Astrocyte (in vitro differentiated cells and primary cell): ENCODE measurements around the gene STK26. TPM values are rescaled to one million over a fixed set of nuclear protein-coding genes. Genes with fewer than 3 reads are reported as not detected.

Source experiments
- DNase-seq: peaks from one replicate; pipeline ENCODE4 v3.0.0-alpha.2; 2010; ENCODE audit warnings: low read depth
- FAIRE-seq: peaks from 2 replicates; lab custom pipeline; 2011; peaks lifted over from hg19 to GRCh38; lab: Jason Lieb, UNC
- H2AFZ ChIP-seq: 2 replicates; pipeline ENCODE4 v1.6.0; 2012; ENCODE audit warnings: low read depth, low read length, inconsistent platforms
- H3K27ac ChIP-seq: 2 replicates; pipeline ENCODE4 v1.5.1; 2011; ENCODE audit warnings: low read depth, low read length, inconsistent platforms
- H3K27me3 ChIP-seq: 2 replicates; pipeline ENCODE4 v1.6.0; 2011; ENCODE audit warnings: low read length, inconsistent platforms; ENCODE audit not compliant: insufficient read depth
- H3K36me3 ChIP-seq: 2 replicates; pipeline ENCODE4 v1.5.1; 2011; ENCODE audit warnings: low read length, inconsistent platforms; ENCODE audit not compliant: insufficient read depth
- H3K4me1 ChIP-seq: 2 replicates; pipeline ENCODE4 v1.5.1; 2011; ENCODE audit warnings: low read length, inconsistent platforms; ENCODE audit not compliant: insufficient read depth
- H3K4me2 ChIP-seq: 2 replicates; pipeline ENCODE4 v1.6.0; 2012; ENCODE audit warnings: low read length, inconsistent platforms
- H3K4me3 ChIP-seq: 2 replicates; pipeline ENCODE4 v1.5.1; 2011; ENCODE audit warnings: low read depth, mild to moderate bottlenecking, low read length, inconsistent platforms; ENCODE audit not compliant: insufficient read depth
- H3K79me2 ChIP-seq: 2 replicates; pipeline ENCODE4 v1.6.0; 2012; ENCODE audit warnings: mild to moderate bottlenecking, low read length, inconsistent platforms; ENCODE audit not compliant: insufficient read depth
- H3K9ac ChIP-seq: 2 replicates; pipeline ENCODE4 v1.6.0; 2012; ENCODE audit warnings: mild to moderate bottlenecking, low read length, inconsistent platforms
- H3K9me3 ChIP-seq: 2 replicates; pipeline ENCODE4 v1.5.1; 2012; ENCODE audit warnings: low read depth, mild to moderate bottlenecking, low read length, inconsistent platforms; ENCODE audit not compliant: insufficient read depth
- H4K20me1 ChIP-seq: 2 replicates; pipeline ENCODE4 v1.6.0; 2012; ENCODE audit warnings: low read length, inconsistent platforms; ENCODE audit not compliant: insufficient read depth
- H3K27ac Mint-ChIP-seq: one replicate; pipeline ENCODE4 v1.8.0; 2021; ENCODE audit warnings: mild to moderate bottlenecking, mixed read lengths; ENCODE audit not compliant: unreplicated experiment
- H3K27me3 Mint-ChIP-seq: one replicate; pipeline ENCODE4 v1.8.0; 2021; ENCODE audit warnings: low read depth, mixed read lengths; ENCODE audit not compliant: unreplicated experiment
- H3K36me3 Mint-ChIP-seq: one replicate; pipeline ENCODE4 v1.8.0; 2021; ENCODE audit warnings: low read depth, mixed read lengths; ENCODE audit not compliant: unreplicated experiment
- H3K4me1 Mint-ChIP-seq: one replicate; pipeline ENCODE4 v1.8.0; 2021; ENCODE audit warnings: low read depth, mixed read lengths; ENCODE audit not compliant: unreplicated experiment
- H3K4me3 Mint-ChIP-seq: one replicate; pipeline ENCODE4 v1.8.0; 2021; ENCODE audit warnings: mild to moderate bottlenecking, moderate library complexity, mixed read lengths; ENCODE audit not compliant: unreplicated experiment
- H3K9me3 Mint-ChIP-seq: one replicate; pipeline ENCODE4 v1.8.0; 2021; ENCODE audit warnings: mild to moderate bottlenecking, mixed read lengths; ENCODE audit not compliant: unreplicated experiment
- CTCF ChIP-seq: IDR thresholded peaks from 2 replicates; pipeline ENCODE4 v1.5.1; 2011; ENCODE audit warnings: low read depth, mild to moderate bottlenecking, inconsistent platforms, low read length, moderate library complexity; ENCODE audit not compliant: insufficient read depth
- EZH2 ChIP-seq: IDR thresholded peaks from 2 replicates; pipeline ENCODE4 v1.6.1; 2012; ENCODE audit warnings: mild to moderate bottlenecking, low read length, inconsistent platforms; ENCODE audit not compliant: insufficient read depth
- total RNA-seq: library from RNA; stranded (reverse); gene quantifications from 2 replicates; pipeline ENCODE4 v1.2.1, GENCODE V29; 2021

The STK26 gene
- total RNA-seq, 1 donor from 2014 or later = 69.4 TPM

GRCh38 chrX:132118358-132118757, 95.3 kb downstream of the STK26 start:
- no peaks in the 10 kb centered on the region for H3K27me3 Mint-ChIP-seq
- no peak overlapping the region for H3K4me2 ChIP-seq
- H3K4me1 ChIP-seq = no peaks in the 10 kb centered on the region
- no peaks in the 10 kb centered on the region for H3K9me3 Mint-ChIP-seq
- H3K27ac Mint-ChIP-seq = no peak overlapping the region
- no peaks in the 10 kb centered on the region for H4K20me1 ChIP-seq
- FAIRE-seq (no peak), DNase-seq (no peak)
- no peak overlapping the region for H3K27ac ChIP-seq
- H3K36me3 Mint-ChIP-seq = no peaks in the 10 kb centered on the region
- H3K4me1 Mint-ChIP-seq = peaks cover 2% of the 10 kb centered on the region
- H3K4me3 Mint-ChIP-seq = no peak overlapping the region
- no peaks in the 10 kb centered on the region for H3K9me3 ChIP-seq
- H3K79me2 ChIP-seq = no peaks in the 10 kb centered on the region
- H3K4me3 ChIP-seq = no peak overlapping the region
- H2AFZ ChIP-seq = no peak overlapping the region
- no peaks in the 10 kb centered on the region for H3K36me3 ChIP-seq
- no peak overlapping the region for H3K9ac ChIP-seq
- TF ChIP-seq EZH2 = no peak
- H3K27me3 ChIP-seq = no peaks in the 10 kb centered on the region

- Histone ChIP-seq H3K27me3 (no peaks in the 10 kb centered on the region), H2AFZ (no peak overlapping the region), H3K9ac (no peak overlapping the region), H4K20me1 (no peaks in the 10 kb centered on the region), H3K79me2 (no peaks in the 10 kb centered on the region), H3K9me3 (no peaks in the 10 kb centered on the region), H3K36me3 (no peaks in the 10 kb centered on the region), H3K4me1 (no peaks in the 10 kb centered on the region), H3K4me3 (no peak overlapping the region), H3K4me2 (no peak overlapping the region), H3K27ac (no peak overlapping the region)
- TF ChIP-seq CTCF = no peak
- TF ChIP-seq EZH2 = no peak
- no peaks in the 10 kb centered on the region for H3K9me3 Mint-ChIP-seq
- FAIRE-seq (peak; percentile 73), DNase-seq (no peak)
- no peak overlapping the region for H3K4me3 Mint-ChIP-seq
- no peaks in the 10 kb centered on the region for H3K36me3 Mint-ChIP-seq
- no peak overlapping the region for H3K27ac Mint-ChIP-seq
- H3K4me1 Mint-ChIP-seq = peaks cover 3% of the 10 kb centered on the region
- no peaks in the 10 kb centered on the region for H3K27me3 Mint-ChIP-seq
These were observed 96.2 kb downstream of the STK26 start for GRCh38 chrX:132119283-132119682.

GRCh38 chrX:132119821-132120515, 96.9 kb downstream of the STK26 start:
- no peaks in the 10 kb centered on the region for H3K36me3 Mint-ChIP-seq
- Histone ChIP-seq H3K27ac (no peak overlapping the region), H4K20me1 (no peaks in the 10 kb centered on the region), H3K9ac (no peak overlapping the region), H3K4me2 (no peak overlapping the region), H3K36me3 (no peaks in the 10 kb centered on the region), H3K27me3 (no peaks in the 10 kb centered on the region), H2AFZ (no peak overlapping the region), H3K79me2 (no peaks in the 10 kb centered on the region), H3K4me3 (no peak overlapping the region), H3K4me1 (no peaks in the 10 kb centered on the region), H3K9me3 (no peaks in the 10 kb centered on the region)
- H3K27ac Mint-ChIP-seq = no peak overlapping the region
- H3K4me3 Mint-ChIP-seq = no peak overlapping the region
- no peaks in the 10 kb centered on the region for H3K9me3 Mint-ChIP-seq
- H3K27me3 Mint-ChIP-seq = no peaks in the 10 kb centered on the region
- FAIRE-seq = no peak
- TF ChIP-seq CTCF (no peak), EZH2 (no peak)
- DNase-seq = no peak
- H3K4me1 Mint-ChIP-seq = peaks cover 5% of the 10 kb centered on the region
